Stimulated activated CD4-positive, alpha-beta T cell treated with anti-CD3 and anti-CD28 coated beads, Interleukin-12 subunit alpha, Interleukin-12 subunit beta, amount 100 ng/mL, for 24 hours (primary cell): ENCODE measurements around the gene ATP2C2.
"Not testable (repeated sequence)": the region's sequence is repeated elsewhere in the genome, so short reads cannot be mapped to it uniquely, and the experiment has no call there.

Source experiments
- DNase-seq, 2 experiments: peaks; one replicate each; pipeline ENCODE4 v3.0.0-alpha.2; 2020; ENCODE audit warnings: low read depth in 2 of 2

ATP2C2 gene, protein sequence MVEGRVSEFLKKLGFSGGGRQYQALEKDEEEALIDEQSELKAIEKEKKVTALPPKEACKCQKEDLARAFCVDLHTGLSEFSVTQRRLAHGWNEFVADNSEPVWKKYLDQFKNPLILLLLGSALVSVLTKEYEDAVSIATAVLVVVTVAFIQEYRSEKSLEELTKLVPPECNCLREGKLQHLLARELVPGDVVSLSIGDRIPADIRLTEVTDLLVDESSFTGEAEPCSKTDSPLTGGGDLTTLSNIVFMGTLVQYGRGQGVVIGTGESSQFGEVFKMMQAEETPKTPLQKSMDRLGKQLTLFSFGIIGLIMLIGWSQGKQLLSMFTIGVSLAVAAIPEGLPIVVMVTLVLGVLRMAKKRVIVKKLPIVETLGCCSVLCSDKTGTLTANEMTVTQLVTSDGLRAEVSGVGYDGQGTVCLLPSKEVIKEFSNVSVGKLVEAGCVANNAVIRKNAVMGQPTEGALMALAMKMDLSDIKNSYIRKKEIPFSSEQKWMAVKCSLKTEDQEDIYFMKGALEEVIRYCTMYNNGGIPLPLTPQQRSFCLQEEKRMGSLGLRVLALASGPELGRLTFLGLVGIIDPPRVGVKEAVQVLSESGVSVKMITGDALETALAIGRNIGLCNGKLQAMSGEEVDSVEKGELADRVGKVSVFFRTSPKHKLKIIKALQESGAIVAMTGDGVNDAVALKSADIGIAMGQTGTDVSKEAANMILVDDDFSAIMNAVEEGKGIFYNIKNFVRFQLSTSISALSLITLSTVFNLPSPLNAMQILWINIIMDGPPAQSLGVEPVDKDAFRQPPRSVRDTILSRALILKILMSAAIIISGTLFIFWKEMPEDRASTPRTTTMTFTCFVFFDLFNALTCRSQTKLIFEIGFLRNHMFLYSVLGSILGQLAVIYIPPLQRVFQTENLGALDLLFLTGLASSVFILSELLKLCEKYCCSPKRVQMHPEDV

DNA sequence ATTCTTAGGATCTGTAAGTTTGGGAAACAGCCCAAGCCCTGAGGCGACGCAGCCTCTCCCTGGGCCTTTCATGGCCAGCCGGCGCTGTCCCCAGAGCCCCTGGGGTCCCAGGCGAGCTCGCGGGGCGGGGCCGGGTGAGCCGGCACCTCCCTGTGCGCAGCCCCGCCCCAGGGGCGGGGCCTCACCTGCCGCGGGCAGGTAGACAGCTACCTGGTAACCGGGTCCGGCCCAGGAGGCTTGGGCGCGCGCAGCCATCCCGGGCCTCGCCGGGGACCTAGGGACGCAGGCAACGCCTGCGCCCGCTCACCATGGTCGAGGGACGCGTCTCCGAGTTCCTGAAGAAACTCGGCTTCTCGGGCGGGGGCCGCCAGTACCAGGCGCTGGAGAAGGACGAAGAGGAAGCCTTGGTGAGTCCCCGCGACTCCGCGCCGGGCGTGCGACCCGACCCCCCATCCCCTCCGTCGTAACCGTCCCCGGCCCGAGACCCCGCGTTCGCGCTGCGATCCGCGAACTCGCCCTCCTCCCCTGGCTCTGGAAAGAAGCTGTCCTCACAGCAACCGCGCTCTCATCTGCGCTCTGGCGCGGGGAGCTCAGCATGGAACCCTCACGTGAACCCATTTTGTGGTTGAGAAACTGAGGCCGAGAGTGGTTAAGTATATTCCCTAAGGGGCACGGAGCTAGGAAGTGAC lies at the start of gene ATP2C2:
Gene ATP2C2, plus strand, starts transcription at position 231 of the 689 bp plus-strand sequence. Its CDS starts 78 bp downstream, at position 309.
- no peak for DNase-seq

GRCh38 chr16:84319146-84319760 lies 49.1 kb upstream of the ATP2C2 start:
- DNase-seq = no peak

DNA sequence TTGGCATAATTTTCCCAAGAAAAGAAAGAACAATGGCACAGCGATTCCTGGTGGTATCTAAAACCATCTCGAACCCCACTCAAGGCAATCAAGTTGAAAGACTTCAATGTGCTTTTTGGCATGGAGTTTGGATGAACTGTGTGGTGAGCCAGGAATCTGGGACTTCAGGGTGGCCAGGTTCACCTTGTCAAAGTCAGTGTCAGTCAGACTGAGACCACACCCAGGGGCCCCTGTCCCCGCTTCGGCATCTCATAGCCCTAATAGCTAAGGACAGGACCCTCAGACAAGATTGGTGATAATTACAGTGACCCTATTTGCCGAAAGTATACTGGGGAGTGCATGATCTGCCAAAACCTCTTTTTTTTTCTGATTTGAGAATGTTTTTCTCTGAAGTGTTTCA lies 47.8 kb upstream of the ATP2C2 start:
- DNase-seq = no peak

- DNase-seq = no peak
Measured at GRCh38 chr16:84321932-84322331, 46.4 kb upstream of the ATP2C2 start.

DNA sequence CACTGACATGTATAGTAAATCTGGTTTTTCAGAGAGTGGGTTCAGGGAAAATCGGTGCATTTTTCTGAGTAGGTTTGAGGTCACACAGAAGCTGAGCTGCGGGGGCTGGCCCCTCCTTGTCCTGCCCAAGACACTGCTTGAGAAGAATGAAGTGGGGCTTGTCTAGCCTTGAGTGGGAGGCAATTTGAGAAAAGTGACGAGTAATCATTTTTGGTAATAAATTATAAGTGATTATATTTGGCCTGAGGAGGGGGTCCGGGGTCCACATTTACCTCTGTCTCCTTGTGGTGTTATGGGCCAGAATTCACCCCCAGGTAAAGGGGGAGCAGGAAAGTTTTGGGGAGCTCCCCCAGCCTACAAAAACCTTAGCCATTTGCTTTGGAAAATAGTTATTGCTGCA lies 45.6 kb upstream of the ATP2C2 start:
- DNase-seq = no peak

- DNase-seq = no peak
Measured at GRCh38 chr16:84323606-84324005, 44.7 kb upstream of the ATP2C2 start.

DNA sequence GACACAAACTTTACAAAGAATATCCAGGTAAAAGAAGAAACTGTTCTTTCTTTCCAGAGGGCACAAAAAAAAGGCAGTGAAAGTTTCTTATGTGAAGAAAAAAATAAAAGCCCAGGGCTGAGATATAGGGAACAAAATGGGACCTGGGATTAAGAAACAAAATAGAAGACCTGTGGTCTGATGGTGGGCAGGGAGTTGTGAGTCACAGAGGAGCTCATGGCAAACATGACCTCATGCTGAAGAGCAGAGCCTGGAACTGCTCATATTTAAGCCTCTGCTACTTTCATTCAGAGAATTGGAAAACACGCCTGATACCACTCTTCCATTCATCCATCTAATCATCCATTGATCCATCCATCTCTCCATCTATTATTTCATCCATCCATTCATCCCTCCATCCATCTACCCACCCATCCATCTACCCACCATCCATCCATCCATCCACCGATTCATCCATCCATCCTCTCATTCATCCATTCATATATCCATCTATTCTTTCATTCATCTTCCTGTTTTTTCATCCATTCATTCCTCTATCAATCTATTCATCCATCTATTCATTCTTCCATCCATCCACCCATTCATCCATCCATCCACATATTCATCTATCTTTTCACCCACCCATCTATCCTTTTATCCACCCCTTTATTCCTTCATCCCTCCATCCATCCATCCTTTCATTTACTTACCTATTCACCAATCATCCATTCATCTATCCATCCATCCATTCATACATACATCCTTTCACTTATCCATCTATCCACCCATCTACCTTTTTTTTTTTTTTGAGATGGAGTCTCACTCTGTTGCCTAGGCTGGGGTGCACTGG lies 43.7 kb upstream of the ATP2C2 start:
- DNase-seq = no peak

DNA sequence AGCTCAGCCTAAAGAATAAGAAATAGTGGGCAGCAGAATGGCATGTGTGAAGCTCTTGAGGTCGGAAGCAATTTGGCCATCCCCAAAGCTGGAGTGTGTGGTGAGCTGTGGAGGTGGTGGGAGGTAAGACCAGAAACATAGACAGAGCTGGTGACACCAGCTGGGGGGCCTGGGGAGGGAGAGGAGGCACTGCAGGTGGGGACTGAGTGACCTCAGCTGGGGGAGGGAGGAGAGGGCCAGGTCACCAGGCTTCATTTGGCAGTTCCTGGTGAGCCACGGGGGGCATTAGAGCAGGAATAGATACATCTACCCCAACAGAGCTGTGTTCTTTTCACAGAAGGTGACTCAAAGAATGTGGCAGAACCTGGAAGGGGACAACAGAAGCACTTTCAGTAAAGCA lies 41.8 kb upstream of the ATP2C2 start:
- no peak for DNase-seq

DNA sequence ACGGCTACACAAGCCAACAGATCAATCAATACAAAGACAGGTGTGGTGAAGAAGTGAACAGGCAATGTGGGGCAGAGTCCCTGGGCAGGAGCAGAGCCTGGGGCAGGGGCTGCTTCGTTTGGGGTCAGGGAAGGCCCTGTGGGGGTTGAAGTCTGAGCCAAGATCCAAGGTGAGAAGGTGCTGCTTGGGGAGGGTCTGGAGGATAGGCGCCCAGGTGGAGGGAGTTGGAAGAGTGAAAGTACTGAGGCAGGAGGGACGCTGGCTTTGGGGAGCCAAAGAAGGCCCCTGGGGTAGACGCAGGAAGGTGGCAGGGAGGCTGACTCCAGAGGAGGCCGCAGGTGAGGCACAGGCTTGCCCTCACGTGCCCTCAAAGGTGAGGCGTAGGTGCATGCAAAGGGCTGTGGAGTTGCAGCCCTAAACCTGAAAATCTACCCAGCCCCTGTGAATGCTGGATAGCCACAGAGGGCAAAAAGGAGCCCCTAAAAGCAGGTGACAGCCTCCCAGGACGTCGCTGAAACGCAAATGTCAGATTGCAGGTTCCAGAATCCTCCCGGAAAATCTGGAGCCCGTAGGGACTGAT lies 40.3 kb upstream of the ATP2C2 start:
- DNase-seq = no peak

- DNase-seq = no peak
Measured at GRCh38 chr16:84329016-84329415, 39.3 kb upstream of the ATP2C2 start.

- no peak for DNase-seq
Measured at GRCh38 chr16:84329843-84330684, 38.3 kb upstream of the ATP2C2 start.

- no peak for DNase-seq
Measured at GRCh38 chr16:84330685-84331050, 37.7 kb upstream of the ATP2C2 start.

- no peak for DNase-seq
Measured at GRCh38 chr16:84331998-84332780, 36.1 kb upstream of the ATP2C2 start.

DNA sequence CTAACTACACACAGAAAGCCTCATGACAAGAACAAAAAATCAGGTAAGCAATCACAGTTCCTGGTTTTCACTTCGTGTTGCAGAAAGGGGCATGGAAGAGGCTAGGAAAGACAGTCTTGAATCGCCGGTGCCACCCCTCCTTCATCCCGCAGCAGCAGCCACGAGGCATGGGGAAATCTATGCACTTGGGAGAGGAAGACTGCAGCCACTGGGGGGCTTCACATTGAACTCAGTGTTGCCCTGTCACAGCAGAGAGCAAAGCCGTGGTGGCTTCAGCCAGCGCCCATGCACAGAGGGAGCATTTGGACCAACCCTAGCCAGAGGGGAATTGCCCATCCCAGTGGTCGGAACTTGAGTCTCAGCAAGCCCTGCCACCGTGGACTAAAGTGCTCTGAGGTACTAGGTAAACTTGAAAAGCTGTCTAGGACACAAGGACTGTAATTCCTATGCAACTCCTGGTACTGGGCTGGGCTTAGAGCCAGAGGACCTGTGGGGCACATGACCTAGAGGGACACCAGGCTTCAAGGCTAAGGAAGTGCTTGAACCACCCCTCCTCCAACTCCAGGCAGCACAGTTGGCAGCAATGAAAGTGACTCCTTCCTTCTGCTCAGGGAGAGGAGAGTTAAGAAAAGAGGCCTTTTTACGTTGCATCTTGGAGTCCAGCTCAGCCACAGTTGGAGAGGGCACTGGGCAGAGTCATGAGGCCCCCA lies 35.2 kb upstream of the ATP2C2 start:
- no peak for DNase-seq

- no peak for DNase-seq
Measured at GRCh38 chr16:84334058-84334457, 34.3 kb upstream of the ATP2C2 start.

GRCh38 chr16:84334482-84334881 lies 33.9 kb upstream of the ATP2C2 start:
- DNase-seq = no peak

- DNase-seq = not testable (repeated sequence)
Measured at GRCh38 chr16:84337236-84337635, 31.1 kb upstream of the ATP2C2 start.

DNA sequence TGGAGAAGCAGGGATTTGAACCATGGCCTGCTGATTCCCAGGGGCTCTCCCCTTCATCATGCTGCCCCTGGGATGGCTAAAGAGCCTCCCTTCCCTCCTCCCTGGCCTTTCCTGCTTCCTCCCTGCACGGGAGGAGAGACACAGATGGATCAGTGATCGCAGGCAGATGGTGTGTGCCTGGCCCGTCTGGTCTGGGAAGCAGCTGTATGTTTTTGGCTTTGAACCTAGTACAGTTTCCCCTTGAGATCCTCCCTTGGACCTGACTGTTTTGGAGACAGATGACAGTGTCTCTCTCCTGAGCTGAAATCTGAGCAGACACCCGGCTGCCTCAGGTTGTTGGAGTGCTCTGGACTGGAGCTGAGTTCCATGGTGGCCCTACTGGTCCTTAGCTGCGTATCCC lies 29.0 kb upstream of the ATP2C2 start:
- DNase-seq = no peak
